Esophagus (tissue), 2 donors: ENCODE results near the gene NCS1. TPM values are rescaled to one million over a fixed set of nuclear protein-coding genes. Genes with fewer than 3 reads are reported as not detected.
A peak's percentile ranks its signal among the peaks of the same experiment; 100 is the strongest.

Experiments used
- H3K27ac ChIP-seq, 2 donors: one replicate each; pipeline ENCODE4 v1.5.1; 2013; ENCODE audit warnings: low read depth in 2 of 2, mild to moderate bottlenecking in 2 of 2, inconsistent platforms in 1 of 2, low read length in 1 of 2, moderate library complexity in 1 of 2
- H3K27me3 ChIP-seq, 2 donors: one replicate each; pipeline ENCODE4 v1.6.1; 2013; ENCODE audit warnings: low read length in 2 of 2, control low read depth in 1 of 2, mild to moderate bottlenecking in 1 of 2; ENCODE audit not compliant: insufficient read depth in 2 of 2, control insufficient read depth in 1 of 2
- H3K36me3 ChIP-seq, 2 donors: one replicate each; pipeline ENCODE4 v1.6.1; 2013; ENCODE audit warnings: low read length in 1 of 2; ENCODE audit not compliant: control insufficient read depth in 2 of 2, insufficient read depth in 2 of 2
- H3K4me1 ChIP-seq, 2 donors: one replicate each; pipeline ENCODE4 v1.6.1; 2013; ENCODE audit warnings: low read length in 1 of 2; ENCODE audit not compliant: control insufficient read depth in 2 of 2, insufficient read depth in 2 of 2
- H3K4me3 ChIP-seq, 2 donors: one replicate each; pipeline ENCODE4 v1.5.1; 2013; ENCODE audit warnings: low read length in 2 of 2, mild to moderate bottlenecking in 2 of 2, low read depth in 1 of 2, moderate library complexity in 1 of 2
- H3K9me3 ChIP-seq, 2 donors: one replicate each; pipeline ENCODE4 v1.6.1; 2013; ENCODE audit warnings: mild to moderate bottlenecking in 2 of 2, low read depth in 1 of 2, low read length in 1 of 2, moderate library complexity in 1 of 2; ENCODE audit not compliant: control insufficient read depth in 2 of 2, insufficient read depth in 1 of 2
- WGBS, 2 donors: extraction: QIAGEN DNeasy Blood & Tissue Kit; methylation state at CpG; one replicate each; pipeline ENCODE4 v1.1.7; 2013; 5-methylcytosine and 5-hydroxymethylcytosine counted together
- polyA plus RNA-seq, 2 donors: library from polyadenylated mRNA; stranded (reverse); fragments of 200-250 nt; gene quantifications; one replicate each; pipeline ENCODE4 v1.2.3, GENCODE V29; 2013
- donor health status: healthy with polysubstance abuse.
- donor health status: Bipolar disorder and iron deficiency.

Gene NCS1
- polyA plus RNA-seq, 2 donors, result 12.8 to 16.4 TPM

DNA sequence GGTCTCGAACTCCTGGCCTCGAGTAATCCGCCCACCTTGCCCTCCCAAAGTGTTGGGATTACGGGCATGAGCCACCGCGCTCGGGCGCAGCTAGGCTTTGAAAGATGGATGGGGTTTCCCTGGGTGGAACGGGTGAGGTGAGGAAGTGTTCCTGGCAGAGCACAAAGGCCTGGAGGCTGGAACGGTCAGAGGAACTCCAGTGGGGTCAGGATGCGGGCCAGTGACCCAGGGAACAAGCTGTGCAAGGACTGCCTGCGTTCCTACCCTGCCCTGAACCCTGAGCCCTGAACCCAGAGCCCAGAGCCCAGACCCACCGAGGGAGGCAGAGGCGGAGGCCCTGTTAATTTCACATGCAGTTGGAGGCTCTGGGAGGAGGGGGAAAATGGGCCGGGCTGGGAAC is 23.4 kb downstream of the NCS1 start:
- no peak overlapping the region for H3K4me3 ChIP-seq
- 51 to 63% methylated on average over 14 to 15 of the region's 15 CpGs for WGBS, 2 donors
- H3K27ac ChIP-seq, result peak overlapping the region; percentile 30 to 79
- H3K9me3 ChIP-seq, result no peaks in the 10 kb centered on the region
- H3K4me1 ChIP-seq, result peaks cover 24 to 43% of the 10 kb centered on the region in 2 donors
- H3K27me3 ChIP-seq, result no peaks in the 10 kb centered on the region
- H3K36me3 ChIP-seq, result no peaks in the 10 kb centered on the region

DNA sequence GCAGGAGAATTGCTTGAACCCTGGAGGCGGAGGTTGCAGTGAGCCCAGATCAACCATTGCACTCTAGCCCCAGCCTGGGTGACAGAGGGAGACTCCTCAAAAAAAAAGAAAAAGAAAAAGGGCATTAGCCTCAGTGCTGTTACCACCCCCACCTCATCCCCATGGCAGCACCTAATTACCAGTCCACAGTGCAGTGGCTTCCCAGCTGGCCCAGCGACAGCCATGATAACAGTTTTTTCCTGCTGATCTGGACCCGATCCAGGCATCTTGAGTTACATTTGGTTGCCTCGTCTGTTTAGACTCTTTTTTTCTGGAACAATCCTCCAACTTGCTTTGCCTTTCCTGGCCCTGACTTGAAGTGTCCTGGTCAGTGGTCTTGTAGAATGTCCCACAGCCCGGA is 24.4 kb downstream of the NCS1 start:
- 36 to 55% methylated on average over 5 of the region's 5 CpGs for WGBS, 2 donors
- Histone ChIP-seq H3K27ac (peak overlapping the region in 1 of 2 donors; percentile 35), H3K36me3 (no peaks in the 10 kb centered on the region), H3K9me3 (no peaks in the 10 kb centered on the region), H3K27me3 (no peaks in the 10 kb centered on the region), H3K4me3 (no peak overlapping the region), H3K4me1 (peaks cover 24 to 49% of the 10 kb centered on the region in 2 donors)

DNA sequence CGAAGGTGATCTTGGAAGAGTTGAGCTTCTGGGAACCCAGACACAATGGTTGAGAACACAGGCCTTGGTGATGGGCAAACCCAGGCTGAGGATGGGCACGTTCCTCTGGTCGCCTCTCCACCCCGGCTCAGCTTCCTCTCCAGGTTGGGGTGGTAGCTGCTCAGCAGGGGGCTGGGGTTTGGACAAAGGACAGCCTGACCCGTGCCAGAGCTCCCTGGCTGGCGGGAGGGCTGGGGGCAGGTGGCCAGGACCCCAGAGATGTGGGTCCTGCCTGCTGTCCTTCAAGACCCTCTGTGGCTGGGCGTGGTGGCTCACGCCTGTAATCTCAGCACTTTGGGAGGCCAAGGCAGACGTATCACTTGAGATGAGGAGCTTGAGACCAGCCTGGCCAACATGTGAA is 25.2 kb downstream of the NCS1 start:
- 79 to 85% methylated on average over 9 of the region's 9 CpGs for WGBS, 2 donors
- Histone ChIP-seq H3K36me3 (no peaks in the 10 kb centered on the region), H3K27ac (peak overlapping the region; percentile 27 to 38), H3K9me3 (no peaks in the 10 kb centered on the region), H3K4me1 (peaks cover 19 to 48% of the 10 kb centered on the region in 2 donors), H3K27me3 (no peaks in the 10 kb centered on the region), H3K4me3 (no peak overlapping the region)

- H3K27me3 ChIP-seq, result no peaks in the 10 kb centered on the region
- H3K36me3 ChIP-seq, result no peaks in the 10 kb centered on the region
- no peak overlapping the region for H3K4me3 ChIP-seq
- 53 to 57% methylated on average over 4 of the region's 4 CpGs for WGBS, 2 donors
- peak overlapping the region; percentile 40 to 89 for H3K27ac ChIP-seq
- H3K9me3 ChIP-seq, result no peaks in the 10 kb centered on the region
- H3K4me1 ChIP-seq, result peaks cover 19 to 46% of the 10 kb centered on the region in 2 donors
Measured at GRCh38 chr9:130197888-130198287, 25.7 kb downstream of the NCS1 start.

- 56 to 62% methylated on average over 12 of the region's 12 CpGs for WGBS, 2 donors
- Histone ChIP-seq H3K27me3 (no peaks in the 10 kb centered on the region), H3K27ac (peak overlapping the region; percentile 73 to 89), H3K4me3 (no peak overlapping the region), H3K9me3 (no peaks in the 10 kb centered on the region), H3K36me3 (no peaks in the 10 kb centered on the region), H3K4me1 (peaks cover 17 to 38% of the 10 kb centered on the region in 2 donors)
Measured at GRCh38 chr9:130198501-130199179, 26.4 kb downstream of the NCS1 start.

GRCh38 chr9:130199605-130200004 is 27.4 kb downstream of the NCS1 start:
- Histone ChIP-seq H3K36me3 (no peaks in the 10 kb centered on the region), H3K4me1 (peaks cover 10 to 34% of the 10 kb centered on the region in 2 donors), H3K4me3 (no peak overlapping the region), H3K9me3 (no peaks in the 10 kb centered on the region), H3K27me3 (no peaks in the 10 kb centered on the region), H3K27ac (peak overlapping the region; percentile 93 to 95)
- WGBS, 2 donors, result 34 to 50% methylated on average over 8 of the region's 8 CpGs

DNA sequence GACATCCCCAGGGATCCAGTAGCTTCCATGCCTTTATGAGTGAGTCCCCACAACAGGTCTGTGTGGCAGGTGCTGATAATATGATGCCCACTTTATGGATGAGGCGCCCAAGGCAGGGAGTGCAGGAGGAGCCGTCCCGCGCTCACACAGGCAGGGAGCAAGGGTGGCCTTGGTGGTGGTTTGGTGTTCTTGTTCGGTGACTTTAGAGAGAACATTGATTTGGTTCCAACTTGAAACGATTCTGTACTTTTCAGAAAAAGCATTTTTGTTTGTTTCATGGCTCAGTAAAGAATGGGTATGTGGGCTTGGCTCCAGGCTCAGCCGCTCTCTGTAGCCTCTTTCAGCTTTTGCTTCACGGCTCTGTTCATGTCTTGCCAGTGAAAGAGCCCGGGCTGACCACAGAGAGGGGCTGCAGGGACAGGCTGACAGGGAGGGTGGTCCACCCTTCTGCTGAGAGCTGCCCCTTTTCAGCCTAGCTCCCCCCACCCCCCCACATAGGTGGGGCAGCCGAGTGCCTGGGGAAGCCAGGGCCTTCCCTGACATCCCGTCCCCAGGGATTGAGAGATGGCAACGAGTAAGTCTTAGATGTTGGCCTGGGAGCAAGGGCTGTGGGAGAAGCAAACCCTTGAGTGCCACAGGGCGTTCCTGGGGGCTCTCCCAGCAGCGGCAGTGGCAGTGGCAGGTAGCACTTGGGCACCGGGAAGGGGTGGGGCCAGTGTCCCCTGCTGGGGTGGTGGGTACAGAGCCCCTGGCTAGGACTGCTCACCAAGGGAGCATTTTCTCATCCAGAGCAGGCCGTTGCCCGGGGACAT is 28.0 kb downstream of the NCS1 start:
- no peaks in the 10 kb centered on the region for H3K27me3 ChIP-seq
- H3K4me3 ChIP-seq, result no peak overlapping the region
- H3K9me3 ChIP-seq, result no peaks in the 10 kb centered on the region
- H3K36me3 ChIP-seq, result no peaks in the 10 kb centered on the region
- H3K4me1 ChIP-seq, result peaks cover 7 to 28% of the 10 kb centered on the region in 2 donors
- peak overlapping the region; percentile 89 to 93 for H3K27ac ChIP-seq
- WGBS, 2 donors, result 33 to 52% methylated on average over 16 to 17 of the region's 17 CpGs

DNA sequence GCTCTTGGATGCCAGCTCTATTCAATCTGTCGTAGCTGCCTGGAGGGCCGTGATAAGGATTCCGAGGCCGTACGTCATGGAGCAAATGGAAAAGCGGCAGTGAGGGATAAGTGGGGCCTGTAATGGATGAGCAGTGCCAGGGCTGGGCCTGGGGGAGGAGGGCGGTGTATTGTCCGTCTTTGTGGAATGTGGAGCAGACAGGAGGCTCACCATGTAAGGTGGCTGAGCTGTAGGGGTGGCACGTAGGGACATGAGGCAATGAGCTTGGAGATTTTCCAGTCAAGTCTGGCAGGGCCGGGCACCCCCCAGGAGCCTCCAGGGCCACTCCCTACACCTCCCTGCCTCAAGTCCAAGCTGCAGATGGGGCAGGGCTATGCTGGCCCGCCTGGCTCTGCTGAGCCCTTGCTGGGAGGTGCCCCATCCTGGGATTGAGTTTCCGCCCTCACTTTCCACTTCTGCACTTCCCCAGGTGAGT is 29.2 kb downstream of the NCS1 start:
- peaks cover 0 to 2% of the 10 kb centered on the region in 2 donors for H3K36me3 ChIP-seq
- 50 to 54% methylated on average over 12 of the region's 12 CpGs for WGBS, 2 donors
- no peaks in the 10 kb centered on the region for H3K27me3 ChIP-seq
- peak overlapping the region; percentile 89 to 93 for H3K27ac ChIP-seq
- H3K9me3 ChIP-seq, result no peaks in the 10 kb centered on the region
- peaks cover 7 to 30% of the 10 kb centered on the region in 2 donors for H3K4me1 ChIP-seq
- H3K4me3 ChIP-seq, result no peak overlapping the region

DNA sequence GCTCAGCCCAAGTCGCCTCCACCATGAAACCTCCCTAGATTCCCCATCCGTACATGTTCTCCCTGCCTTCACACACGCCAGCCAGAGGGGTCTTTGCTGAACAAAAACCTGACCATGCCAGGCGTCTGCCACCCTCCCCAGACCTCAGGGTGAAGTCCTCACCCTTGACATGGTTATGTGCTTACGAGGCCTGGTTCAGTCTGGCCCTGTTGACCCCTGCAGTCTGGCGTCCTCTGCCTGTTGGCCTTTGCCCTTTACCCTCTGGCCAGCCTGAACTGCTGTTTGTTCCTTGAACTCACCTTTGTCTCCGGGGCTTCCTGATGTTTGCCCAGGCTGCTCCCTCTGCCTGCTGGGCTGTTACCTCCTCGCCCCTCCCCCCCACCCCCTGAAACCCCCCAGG is 29.8 kb downstream of the NCS1 start:
- Histone ChIP-seq H3K27ac (peak overlapping the region; percentile 89 to 93), H3K9me3 (no peaks in the 10 kb centered on the region)
- WGBS, 2 donors, result 68 to 78% methylated on average over 8 of the region's 8 CpGs

More for the DNA sequence above, 29.8 kb downstream of the NCS1 start:
- no peak overlapping the region for H3K4me3 ChIP-seq
- H3K4me1 ChIP-seq, result peaks cover 7 to 30% of the 10 kb centered on the region in 2 donors
- H3K36me3 ChIP-seq, result peaks cover 0 to 2% of the 10 kb centered on the region in 2 donors
- H3K27me3 ChIP-seq, result no peaks in the 10 kb centered on the region
